H1 (cell line): ENCODE results near the gene SOSTDC1. TPM values are rescaled to one million over a fixed set of nuclear protein-coding genes. Genes with fewer than 3 reads are reported as not detected.
"Not testable (repeated sequence)": the region's sequence is repeated elsewhere in the genome, so short reads cannot be mapped to it uniquely, and the experiment has no call there.

ENCODE experiments used
- CTCF ChIA-PET: fragments of 300-600 bp; sonication (Branson Sonifier 250); formaldehyde crosslinking; loops from one replicate; lab custom pipeline; 2021; ENCODE audit not compliant: partially characterized antibody; lab: Charles Lee
- POLR2A ChIA-PET: fragments of 300-600 bp; sonication (Branson Sonifier 250); formaldehyde crosslinking; loops from one replicate; lab custom pipeline; 2021; ENCODE audit warnings: inconsistent platforms; ENCODE audit not compliant: partially characterized antibody; lab: Charles Lee
- DNase-seq, 2 experiments: peaks; one replicate each; pipeline versions ENCODE4 v3.0.0 to v3.0.0-alpha.2; 2010 to 2022; ENCODE audit warnings: low spot score in 2 of 2, low read depth in 1 of 2, mixed read lengths in 1 of 2
- FAIRE-seq: peaks from 2 replicates; lab custom pipeline; 2011; peaks lifted over from hg19 to GRCh38; lab: Jason Lieb, UNC
- H2AFZ ChIP-seq: 2 replicates; pipeline ENCODE4 v1.8.1; 2012; ENCODE audit warnings: low read length, inconsistent platforms
- H2AK5ac ChIP-seq: 2 replicates; pipeline ENCODE4 v1.6.1; 2013; ENCODE audit warnings: low read depth, low read length
- H2BK120ac ChIP-seq: replicated peaks from 2 replicates; pipeline ENCODE3; 2013; ENCODE audit warnings: low read depth, low read length, inconsistent platforms
- H2BK12ac ChIP-seq: 2 replicates; pipeline ENCODE4 v1.6.1; 2013; ENCODE audit warnings: low read depth, low read length
- H2BK15ac ChIP-seq: 2 replicates; pipeline ENCODE4 v1.6.1; 2013; ENCODE audit warnings: low read length
- H2BK20ac ChIP-seq: 2 replicates; pipeline ENCODE4 v1.6.1; 2013; ENCODE audit warnings: low read length
- H2BK5ac ChIP-seq: 2 replicates; pipeline ENCODE4 v1.6.1; 2013; ENCODE audit warnings: low read depth, low read length
- H3K14ac ChIP-seq: 2 replicates; pipeline ENCODE4 v1.6.1; 2013; ENCODE audit warnings: inconsistent platforms; ENCODE audit not compliant: insufficient read length
- H3K18ac ChIP-seq: 2 replicates; pipeline ENCODE4 v1.6.1; 2013; ENCODE audit warnings: low read length; ENCODE audit errors: extremely low read depth
- H3K23ac ChIP-seq: 2 replicates; pipeline ENCODE4 v1.6.1; 2013; ENCODE audit warnings: inconsistent platforms; ENCODE audit not compliant: insufficient read length
- H3K23me2 ChIP-seq: 2 replicates; pipeline ENCODE4 v1.6.1; 2013; ENCODE audit warnings: low read depth, low read length
- H3K27ac ChIP-seq: 2 replicates; pipeline ENCODE4 v1.6.1; 2011; ENCODE audit warnings: low read depth, low read length, inconsistent platforms
- H3K27me3 ChIP-seq, 4 experiments: replicated peaks in 1 of 4; 1 replicate in 1 of 4; 2 replicates in 3 of 4; pipeline versions ENCODE4 v1.6.1 to v1.8.1; 2011 to 2013; ENCODE audit warnings: low read length in 3 of 4, mild to moderate bottlenecking in 3 of 4, inconsistent platforms in 2 of 4, mixed read lengths in 2 of 4, moderate library complexity in 1 of 4; ENCODE audit not compliant: control insufficient read depth in 3 of 4, insufficient read depth in 3 of 4; ENCODE audit errors: extremely low read depth in 1 of 4
- H3K36me3 ChIP-seq, 4 experiments: 2 replicates each; pipeline versions ENCODE4 v1.6.1 to v1.8.1; 2011 to 2013; ENCODE audit warnings: mild to moderate bottlenecking in 4 of 4, low read length in 3 of 4, moderate library complexity in 2 of 4, control low read depth in 1 of 4, inconsistent platforms in 1 of 4; ENCODE audit not compliant: insufficient read depth in 4 of 4, control insufficient read depth in 2 of 4
- H3K4ac ChIP-seq: replicated peaks from 2 replicates; pipeline ENCODE3; 2013; ENCODE audit warnings: low read length, low read depth, mixed read lengths, inconsistent platforms; ENCODE audit not compliant: insufficient read length
- H3K4me1 ChIP-seq, 4 experiments: replicated peaks in 1 of 4; 1 replicate in 1 of 4; 2 replicates in 3 of 4; pipeline versions ENCODE4 v1.6.1 to v1.8.1; 2011 to 2013; ENCODE audit warnings: low read length in 3 of 4, inconsistent platforms in 2 of 4, mixed read lengths in 1 of 4; ENCODE audit not compliant: insufficient read depth in 4 of 4, control insufficient read depth in 3 of 4
- H3K4me2 ChIP-seq, 2 experiments: 2 replicates each; pipeline versions ENCODE4 v1.6.1 to v1.8.1; 2011 to 2013; ENCODE audit warnings: low read depth in 2 of 2, low read length in 2 of 2, control low read depth in 1 of 2, inconsistent platforms in 1 of 2, mild to moderate bottlenecking in 1 of 2; ENCODE audit not compliant: insufficient read depth in 1 of 2
- H3K4me3 ChIP-seq, 4 experiments: fragments of 200-600, 300-600 bp in 1 of 4; sonication (generic), shearing (Covaris generic), sonication (Bioruptor Twin) in 1 of 4; 2 replicates each; pipeline versions ENCODE4 v1.5.1 to v1.8.1; 2011 to 2016; ENCODE audit warnings: low read length in 4 of 4, low read depth in 3 of 4, control low read depth in 2 of 4, inconsistent platforms in 2 of 4, mild to moderate bottlenecking in 2 of 4, mixed read lengths in 1 of 4, moderate library complexity in 1 of 4; ENCODE audit not compliant: insufficient read depth in 2 of 4; ENCODE audit errors: extremely low read depth in 1 of 4
- H3K56ac ChIP-seq: replicated peaks from 2 replicates; pipeline ENCODE3; 2013; ENCODE audit warnings: low read depth, mild to moderate bottlenecking, mixed read lengths, low read length, inconsistent platforms; ENCODE audit not compliant: insufficient read length
- H3K79me1 ChIP-seq: 2 replicates; pipeline ENCODE4 v1.6.1; 2013; ENCODE audit warnings: low read depth, low read length, control low read depth
- H3K79me2 ChIP-seq, 2 experiments: 2 replicates each; pipeline versions ENCODE4 v1.6.1 to v1.8.1; 2012 to 2013; ENCODE audit warnings: low read length in 2 of 2, mild to moderate bottlenecking in 2 of 2, inconsistent platforms in 1 of 2; ENCODE audit not compliant: insufficient read depth in 2 of 2, control insufficient read depth in 1 of 2
- H3K9ac ChIP-seq, 4 experiments: replicated peaks in 1 of 4; 1 replicate in 1 of 4; 2 replicates in 3 of 4; pipeline versions ENCODE4 v1.6.1 to v1.8.1; 2011 to 2013; ENCODE audit warnings: low read depth in 3 of 4, low read length in 3 of 4, control low read depth in 2 of 4, mild to moderate bottlenecking in 2 of 4, moderate library complexity in 2 of 4, inconsistent platforms in 1 of 4; ENCODE audit errors: extremely low read depth in 1 of 4
- H3K9me3 ChIP-seq, 2 experiments: 2 replicates each; pipeline versions ENCODE4 v1.6.1 to v1.8.1; 2012 to 2013; ENCODE audit warnings: mild to moderate bottlenecking in 2 of 2, moderate library complexity in 2 of 2, control low read depth in 1 of 2, inconsistent platforms in 1 of 2, low read depth in 1 of 2, low read length in 1 of 2, mixed read lengths in 1 of 2; ENCODE audit not compliant: insufficient read depth in 2 of 2
- H4K20me1 ChIP-seq, 2 experiments: replicated peaks in 1 of 2; 2 replicates each; pipeline versions ENCODE3 to v1.8.1; 2011 to 2013; ENCODE audit warnings: inconsistent platforms in 2 of 2, low read length in 2 of 2, mild to moderate bottlenecking in 1 of 2; ENCODE audit not compliant: insufficient read depth in 2 of 2, control insufficient read depth in 1 of 2
- H4K5ac ChIP-seq: 2 replicates; pipeline ENCODE4 v1.6.1; 2013; ENCODE audit warnings: low read length, low read depth, mixed read lengths, inconsistent platforms; ENCODE audit not compliant: insufficient read length
- H4K8ac ChIP-seq: 2 replicates; pipeline ENCODE4 v1.8.0; 2013; ENCODE audit warnings: mild to moderate bottlenecking, moderate library complexity, low read length, inconsistent platforms; ENCODE audit not compliant: insufficient read depth; ENCODE audit errors: extremely low read depth
- H4K91ac ChIP-seq: replicated peaks from 2 replicates; pipeline ENCODE3; 2013; ENCODE audit warnings: low read length, mixed read lengths, inconsistent platforms; ENCODE audit not compliant: insufficient read length
- WGBS, 2 experiments: shearing (Covaris generic) in 1 of 2; methylation state at CpG; one replicate each; pipeline versions ENCODE4 v1.1.6 to v1.1.7; 2013 to 2015; ENCODE audit warnings: low lambda C conversion rate in 2 of 2, mixed read lengths in 2 of 2, inconsistent platforms in 1 of 2, low coverage in 1 of 2, missing lambda C conversion rate in 1 of 2; ENCODE audit not compliant: insufficient replicate concordance in 2 of 2, insufficient coverage in 1 of 2, insufficient read length in 1 of 2; ENCODE audit errors: extremely low coverage in 1 of 2, missing lambda C conversion rate in 1 of 2; 5-methylcytosine and 5-hydroxymethylcytosine counted together
- polyA plus RNA-seq, 7 experiments: library from polyadenylated mRNA; depleted of rRNA in 3 of 7; stranded (reverse) in 5 of 7; unstranded in 2 of 7; fragments of >200 nt in 5 of 7; fragments of 200-250 nt in 2 of 7; gene quantifications; 1 replicate in 5 of 7; 2 replicates in 1 of 7; 4 replicates in 1 of 7; pipeline versions ENCODE4 v1.2.1 to v1.2.3, GENCODE V29; 2011 to 2013; ENCODE audit warnings: missing spikeins in 2 of 7, mixed read lengths in 2 of 7
- total RNA-seq: library from RNA; stranded (reverse); fragmentation: NEBNext Ultra II Directional; extraction: Animal tissue kit (Norgen Biotek cat#: 25700); gene quantifications from 2 replicates; pipeline ENCODE4 v1.2.1, GENCODE V29; 2021

Gene SOSTDC1
- total and polyA plus RNA-seq, 2 of the 8 experiments (the other 6 are each of a cell fraction or from before 2014, with no cell fraction given), result 0.35 to 0.79 TPM

GRCh38 chr7:16443871-16444270 lies 21.7 kb downstream of the SOSTDC1 start:
- H4K5ac ChIP-seq, H3K4me1 ChIP-seq, H3K27me3 ChIP-seq, H4K91ac ChIP-seq, H4K8ac ChIP-seq, H3K23ac ChIP-seq, FAIRE-seq, H3K18ac ChIP-seq, H2AK5ac ChIP-seq, H3K4me3 ChIP-seq, H3K4me2 ChIP-seq, H4K20me1 ChIP-seq, H2BK5ac ChIP-seq, H3K23me2 ChIP-seq, H2AFZ ChIP-seq, DNase-seq, H2BK120ac ChIP-seq, H3K4ac ChIP-seq, H3K9me3 ChIP-seq, H2BK20ac ChIP-seq, H3K27ac ChIP-seq, H3K36me3 ChIP-seq, H3K79me2 ChIP-seq, H3K56ac ChIP-seq, H2BK15ac ChIP-seq, H3K14ac ChIP-seq, H3K9ac ChIP-seq, POLR2A ChIA-PET, H2BK12ac ChIP-seq, H3K79me1 ChIP-seq: not testable (repeated sequence)
- CTCF ChIA-PET, result interaction anchor here (1.4 kb wide), 1 partner anchor 11 kb away, joined by 4 read pairs; no protein-coding TSS in a partner anchor
- WGBS, 2 experiments, result 90% methylated on average over 1 of the region's 2 CpGs; no CpG with 5 or more reads in 1 of the 2 experiments
